GM10248 (cell line): ENCODE measurements around the gene APOC1.
A peak's percentile ranks its signal among the peaks of the same experiment; 100 is the strongest.

Source experiments
- CTCF ChIA-PET: fragments of 300-600 bp; sonication (Branson Sonifier 250); formaldehyde crosslinking; extraction: SDS; loops from one replicate; lab custom pipeline; 2021; ENCODE audit warnings: antibody characterized with exemption; lab: Yijun Ruan, JAX
- POLR2A ChIA-PET: fragments of 350-650 bp; sonication (Branson Sonifier 250); formaldehyde crosslinking; extraction: SDS; loops from one replicate; lab custom pipeline; 2020; ENCODE audit warnings: antibody characterized with exemption; lab: Yijun Ruan, JAX
- DNase-seq: peaks from one replicate; pipeline ENCODE4 v3.0.0; 2012; ENCODE audit errors: extremely low spot score
- CTCF ChIP-seq: IDR thresholded peaks from 2 replicates; pipeline ENCODE4 v1.5.1; 2012; ENCODE audit warnings: mild to moderate bottlenecking, low read depth; ENCODE audit errors: extremely low read depth, missing control alignments, control extremely low read depth

Gene APOC1

GRCh38 chr19:44894052-44894400 lies 20.4 kb upstream of the APOC1 start:
- ChIA-PET POLR2A (no interaction called here), CTCF (no interaction called here)
- TF ChIP-seq CTCF = no peak
- no peak for DNase-seq

GRCh38 chr19:44894946-44895345 lies 19.5 kb upstream of the APOC1 start:
- no peak for TF ChIP-seq CTCF
- POLR2A ChIA-PET = interaction anchor here (0.6 kb wide), 1 partner anchor 11 kb away, joined by 8 read pairs; the partner anchor contains the start of gene APOE
- DNase-seq = no peak
- CTCF ChIA-PET = interaction anchor here (1.4 to 2.3 kb wide), 3 partner anchors 9 to 57 kb away, joined by 3 to 9 read pairs (median 5); no protein-coding TSS in a partner anchor

GRCh38 chr19:44897835-44898234 lies 16.6 kb upstream of the APOC1 start:
- no peak for DNase-seq
- no peak for TF ChIP-seq CTCF

GRCh38 chr19:44900328-44901244 lies 13.8 kb upstream of the APOC1 start:
- no peak for DNase-seq

More at GRCh38 chr19:44897835-44898234, 16.6 kb upstream of the APOC1 start:
- CTCF ChIA-PET = no interaction called here
- POLR2A ChIA-PET = no interaction called here

GRCh38 chr19:44903216-44903601 lies 11.2 kb upstream of the APOC1 start:
- DNase-seq = no peak
- TF ChIP-seq CTCF = no peak
- POLR2A ChIA-PET = no interaction called here
- CTCF ChIA-PET = interaction anchor here (1.0 to 7.0 kb wide), 12 partner anchors 11 to 284 kb away, joined by 3 to 95 read pairs (median 4); partner anchors contain the start of genes CLPTM1 and NKPD1

More at GRCh38 chr19:44900328-44901244, 13.8 kb upstream of the APOC1 start:
- ChIA-PET CTCF (no interaction called here), POLR2A (interaction anchor here (0.5 kb wide), 1 partner anchor 63 kb away, joined by 3 read pairs; no protein-coding TSS in a partner anchor)
- no peak for TF ChIP-seq CTCF

DNA sequence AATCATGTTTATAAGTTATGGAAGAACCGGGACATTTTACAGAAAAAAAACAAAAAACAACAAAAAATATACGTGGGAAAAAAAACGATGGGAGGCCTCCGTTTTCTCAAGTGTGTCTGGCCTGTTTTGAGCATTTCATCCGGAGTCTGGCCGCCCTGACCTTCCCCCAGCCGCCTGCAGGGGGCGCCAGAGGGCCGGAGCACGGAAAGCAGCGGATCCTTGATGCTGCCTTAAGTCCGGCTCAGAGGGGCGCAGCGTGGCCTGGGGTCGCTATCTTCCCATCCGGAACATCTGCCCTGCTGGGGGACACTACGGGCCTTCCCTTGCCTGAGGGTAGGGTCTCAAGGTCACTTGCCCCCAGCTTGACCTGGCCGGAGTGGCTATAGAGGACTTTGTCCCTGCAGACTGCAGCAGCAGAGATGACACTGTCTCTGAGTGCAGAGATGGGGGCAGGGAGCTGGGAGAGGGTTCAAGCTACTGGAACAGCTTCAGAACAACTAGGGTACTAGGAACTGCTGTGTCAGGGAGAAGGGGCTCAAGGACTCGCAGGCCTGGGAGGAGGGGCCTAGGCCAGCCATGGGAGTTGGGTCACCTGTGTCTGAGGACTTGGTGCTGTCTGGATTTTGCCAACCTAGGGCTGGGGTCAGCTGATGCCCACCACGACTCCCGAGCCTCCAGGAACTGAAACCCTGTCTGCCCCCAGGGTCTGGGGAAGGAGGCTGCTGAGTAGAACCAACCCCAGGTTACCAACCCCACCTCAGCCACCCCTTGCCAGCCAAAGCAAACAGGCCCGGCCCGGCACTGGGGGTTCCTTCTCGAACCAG lies 10.6 kb upstream of the APOC1 start:
- ChIA-PET POLR2A (no interaction called here), CTCF (interaction anchor here (0.6 to 7.0 kb wide), 24 partner anchors 9 to 434 kb away, joined by 3 to 95 read pairs (median 4); partner anchors contain the start of genes CLPTM1 and NKPD1)
- DNase-seq = peak; percentile 87
- TF ChIP-seq CTCF = peak; percentile 97
